Stimulated activated CD8-positive, alpha-beta memory T cell treated with anti-CD3 and anti-CD28 coated beads, Interleukin-7, amount 100 ng/mL, for 4 hours (primary cell): Measurements from ENCODE around the gene GPR141.

Source experiments
- DNase-seq, 2 donors: peaks; one replicate each; pipeline ENCODE4 v3.0.0-alpha.2; 2020; ENCODE audit warnings: low read depth in 2 of 2

The GPR141 gene

DNA sequence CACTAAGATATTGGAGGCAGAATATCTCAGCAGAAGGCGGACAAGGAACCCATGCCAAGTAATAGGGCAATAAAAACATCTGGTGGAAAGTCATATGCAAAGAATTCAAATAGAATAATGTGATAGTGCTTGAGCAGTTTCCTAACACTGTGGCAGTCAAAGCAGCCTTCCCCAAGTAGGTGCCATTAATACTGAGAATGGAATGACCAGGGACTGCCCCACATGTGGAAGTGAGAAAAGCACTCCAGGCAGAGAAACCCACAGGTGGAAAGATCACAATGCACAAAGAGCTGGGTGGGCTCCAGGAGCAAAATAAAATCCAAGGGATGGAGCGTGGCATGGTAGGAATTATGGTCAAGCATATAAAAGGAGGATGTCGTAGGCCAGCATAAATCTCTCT lies 100.4 kb downstream of the GPR141 start:
- DNase-seq: no peak

DNA sequence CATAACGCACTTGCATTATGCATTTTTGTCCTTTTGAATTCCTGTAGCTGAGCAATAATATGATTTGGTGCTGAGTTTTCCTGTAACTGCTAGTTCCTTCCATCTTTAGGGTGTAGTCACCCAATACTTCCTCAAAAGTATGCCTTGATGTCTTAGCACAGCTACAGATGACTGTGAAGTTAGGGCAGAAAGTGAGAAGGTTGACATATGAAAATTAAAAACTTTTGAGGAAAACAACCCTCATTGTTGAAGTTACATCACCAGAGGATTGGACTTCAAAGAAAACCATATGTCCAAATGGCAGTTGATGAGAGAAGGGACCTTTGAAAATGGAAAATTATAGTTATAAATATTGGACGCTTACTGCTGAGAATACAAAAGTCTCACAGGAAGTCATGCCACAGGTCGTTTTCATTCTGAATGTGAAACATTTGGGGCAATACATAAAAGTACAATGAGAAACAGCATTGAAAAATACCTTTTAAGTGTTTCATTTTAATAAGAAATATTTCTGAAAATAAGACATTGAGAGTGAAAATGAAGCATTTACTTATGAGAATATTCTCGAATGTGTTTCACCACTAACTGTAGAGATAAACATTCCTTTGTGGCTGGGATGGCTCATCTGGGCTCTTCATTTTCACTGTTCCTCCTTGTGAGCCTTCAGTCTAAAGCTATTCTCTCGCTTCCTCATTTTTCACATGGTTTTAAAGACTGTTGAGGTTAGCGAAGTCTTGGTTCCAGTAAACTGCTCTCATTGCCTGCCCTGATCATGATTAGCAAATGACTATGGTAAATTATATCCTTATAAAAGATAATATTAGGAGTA lies 103.4 kb downstream of the GPR141 start:
- no peak for DNase-seq
